K562 (cell line): Measurements from ENCODE around the gene LMCD1. TPM values are rescaled to one million over a fixed set of nuclear protein-coding genes. Genes with fewer than 3 reads are reported as not detected.

Experiments
- ATAC-seq: fragments of 200-7000 bp; cut with Tn5 transposase; 3 replicates; pipeline ENCODE4 v1.9.1; 2020; ENCODE audit warnings: moderate library complexity
- BruUV-seq: library from RNA; stranded (reverse); fragments of 400-500 nt; replicated peaks from 2 replicates; lab custom pipeline; 2021; lab: Mats Ljungman, UMichigan
- CTCF ChIA-PET: fragments of 300-600 bp; formaldehyde crosslinking; extraction: SDS; loops from one replicate; lab custom pipeline; 2021; ENCODE audit warnings: low intra/inter-chr PET ratio; lab: Yijun Ruan, JAX
- POLR2A ChIA-PET: fragments of 300-600, 350-650 bp; sonication (Branson Sonifier 250); formaldehyde crosslinking; extraction: SDS; loops from one replicate; lab custom pipeline; 2021; ENCODE audit warnings: antibody characterized with exemption, inconsistent platforms; lab: Yijun Ruan, JAX
- DNase-seq, 4 experiments: peaks; one replicate each; pipeline versions ENCODE4 v3.0.0 to v3.0.0-alpha.2; 2011 to 2018; ENCODE audit warnings: low spot score in 3 of 4, mixed read lengths in 3 of 4; ENCODE audit errors: extremely low read depth in 1 of 4
- FAIRE-seq: peaks from 2 replicates; lab custom pipeline; 2011; peaks lifted over from hg19 to GRCh38; lab: Jason Lieb, UNC
- H2AFZ ChIP-seq: 2 replicates; pipeline ENCODE4 v1.6.0; 2011; ENCODE audit warnings: low read depth, low read length, control low read depth, inconsistent platforms
- H3K27ac ChIP-seq: fragments of 200-600 bp; 3 replicates; pipeline ENCODE4 v1.8.0; 2011; ENCODE audit warnings: low read depth, mild to moderate bottlenecking, control low read depth, inconsistent platforms, low read length, moderate library complexity, mixed read lengths; ENCODE audit errors: extremely low read depth
- H3K27me3 ChIP-seq, 2 experiments: fragments of 300-600 bp in 1 of 2; 2 replicates in 1 of 2; 3 replicates in 1 of 2; pipeline versions ENCODE4 v1.6.0 to v1.8.0; 2011; ENCODE audit warnings: inconsistent platforms in 2 of 2, low read length in 2 of 2, mild to moderate bottlenecking in 1 of 2, mixed read lengths in 1 of 2, moderate library complexity in 1 of 2; ENCODE audit not compliant: control insufficient read depth in 2 of 2, insufficient read depth in 2 of 2
- H3K36me3 ChIP-seq: fragments of 300-600 bp; 3 replicates; pipeline ENCODE4 v1.8.0; 2011; ENCODE audit warnings: mild to moderate bottlenecking, low read length, inconsistent platforms; ENCODE audit not compliant: control insufficient read depth, insufficient read depth
- H3K4me1 ChIP-seq, 2 experiments: fragments of 200-600 bp in 1 of 2; replicated peaks in 1 of 2; 2 replicates in 1 of 2; 3 replicates in 1 of 2; pipeline versions ENCODE4 v1.5.1 to v1.8.0; 2011; ENCODE audit warnings: inconsistent platforms in 2 of 2, low read length in 2 of 2, mild to moderate bottlenecking in 1 of 2, mixed read lengths in 1 of 2, moderate library complexity in 1 of 2; ENCODE audit not compliant: control insufficient read depth in 2 of 2, insufficient read depth in 2 of 2
- H3K4me2 ChIP-seq: 2 replicates; pipeline ENCODE4 v1.6.1; 2011; ENCODE audit warnings: low read length, control low read depth, inconsistent platforms, mixed read lengths; ENCODE audit not compliant: insufficient read depth
- H3K4me3 ChIP-seq: fragments of 200-600 bp; sonication (generic), shearing (Covaris generic); 2 replicates; pipeline ENCODE4 v1.5.1; 2016; ENCODE audit warnings: control low read depth, inconsistent platforms
- H3K79me2 ChIP-seq: fragments of 200-600 bp; 3 replicates; pipeline ENCODE4 v1.8.0; 2011; ENCODE audit warnings: low read length, inconsistent platforms; ENCODE audit not compliant: control insufficient read depth, insufficient read depth
- H3K9ac ChIP-seq, 2 experiments: 2 replicates each; pipeline versions ENCODE4 v1.6.0 to v1.6.1; 2011; ENCODE audit warnings: low read depth in 2 of 2, low read length in 2 of 2, control low read depth in 1 of 2, inconsistent platforms in 1 of 2, mild to moderate bottlenecking in 1 of 2, mixed read lengths in 1 of 2; ENCODE audit not compliant: insufficient read depth in 1 of 2
- H3K9me1 ChIP-seq: one replicate; pipeline ENCODE4 v1.6.0; 2011; ENCODE audit warnings: inconsistent platforms, mild to moderate bottlenecking, low read length, moderate library complexity; ENCODE audit not compliant: control insufficient read depth, insufficient read depth
- H3K9me3 ChIP-seq: replicated peaks from 2 replicates; pipeline ENCODE4 v1.5.1; 2011; ENCODE audit warnings: low read depth, low read length, inconsistent platforms; ENCODE audit not compliant: control insufficient read depth, insufficient read depth
- H4K20me1 ChIP-seq: replicated peaks from 2 replicates; pipeline ENCODE4 v1.6.1; 2011; ENCODE audit warnings: low read length, inconsistent platforms, mixed read lengths; ENCODE audit not compliant: control insufficient read depth, insufficient read depth
- CBX5 ChIP-seq: IDR thresholded peaks from 2 replicates; pipeline ENCODE4 v1.6.1; 2014; ENCODE audit warnings: low read depth, borderline replicate concordance
- FOXA1 ChIP-seq: fragments of 450-650 bp; IDR thresholded peaks from 2 replicates; pipeline ENCODE4 v1.6.1; 2016; ENCODE audit warnings: mild to moderate bottlenecking, borderline replicate concordance
- GABPB2 ChIP-seq: fragments of 250-450 bp; sonication (Bioruptor Pico); conservative IDR thresholded peaks from 2 replicates; pipeline ENCODE4 v1.5.1; 2021; ENCODE audit warnings: mild to moderate bottlenecking
- HNRNPH1 ChIP-seq: fragments of 200-400 bp; formaldehyde crosslinking; optimal IDR thresholded peaks from 2 replicates; pipeline ENCODE3; 2017; ENCODE audit warnings: low read depth, mild to moderate bottlenecking, low read length, moderate library complexity
- LEF1 ChIP-seq: fragments of 450-650 bp; IDR thresholded peaks from 2 replicates; pipeline ENCODE4 v1.6.1; 2016; ENCODE audit warnings: mild to moderate bottlenecking
- MXI1 ChIP-seq: IDR thresholded peaks from 2 replicates; pipeline ENCODE4 v1.6.1; 2011; ENCODE audit warnings: low read depth, mild to moderate bottlenecking, improper control_type of control experiment, low read length
- NCOA2 ChIP-seq, 2 experiments: fragments of 450-650 bp; IDR thresholded peaks; 2 replicates each; pipeline ENCODE4 v1.6.1; 2018; ENCODE audit warnings: mild to moderate bottlenecking in 2 of 2, moderate library complexity in 1 of 2; ENCODE audit not compliant: partially characterized antibody in 2 of 2
- SIN3B ChIP-seq: fragments of 450-650 bp; IDR thresholded peaks from 2 replicates; pipeline ENCODE4 v1.6.1; 2017; ENCODE audit warnings: low read depth, mild to moderate bottlenecking, moderate library complexity
- SMAD1 ChIP-seq: fragments of 150-350 bp; IDR thresholded peaks from 2 replicates; pipeline ENCODE4 v1.6.1; 2014; ENCODE audit warnings: low read length, low read depth; ENCODE audit not compliant: partially characterized antibody
- SP2 ChIP-seq: IDR thresholded peaks from 2 replicates; pipeline ENCODE4 v1.6.1; 2011; ENCODE audit warnings: mild to moderate bottlenecking, low read depth, low read length, moderate library complexity; ENCODE audit not compliant: poor library complexity, severe bottlenecking; ENCODE audit errors: extremely low read depth
- TBP ChIP-seq: optimal IDR thresholded peaks from 2 replicates; pipeline ENCODE3; 2011; ENCODE audit warnings: low read depth, low read length, improper control_type of control experiment
- TFAP4 ChIP-seq: sonication (generic); formaldehyde crosslinking; IDR thresholded peaks from 2 replicates; pipeline ENCODE4 v1.8.0; 2022; ENCODE audit warnings: missing genetic modification reagents, mild to moderate bottlenecking, moderate library complexity, borderline replicate concordance
- TGIF2 ChIP-seq: sonication (generic); formaldehyde crosslinking; IDR thresholded peaks from 2 replicates; pipeline ENCODE4 v1.8.1; 2022; ENCODE audit warnings: mild to moderate bottlenecking, missing genetic modification reagents, moderate library complexity
- ZBTB8A ChIP-seq: fragments of 450-650 bp; IDR thresholded peaks from 2 replicates; pipeline ENCODE4 v1.6.1; 2018; ENCODE audit warnings: mild to moderate bottlenecking, moderate library complexity; ENCODE audit not compliant: partially characterized antibody
- ZNF212 ChIP-seq: fragments of 450-650 bp; formaldehyde crosslinking; IDR thresholded peaks from 2 replicates; pipeline ENCODE4 v1.4.0; 2020; ENCODE audit warnings: mild to moderate bottlenecking
- ZNF695 ChIP-seq: fragments of 450-650 bp; formaldehyde crosslinking; IDR thresholded peaks from 2 replicates; pipeline ENCODE4 v1.4.0; 2020; ENCODE audit warnings: mild to moderate bottlenecking, moderate library complexity
- ZNF696 ChIP-seq: fragments of 250-450 bp; sonication (Bioruptor Pico); conservative IDR thresholded peaks from 2 replicates; pipeline ENCODE4 v1.4.0; 2020; ENCODE audit warnings: mild to moderate bottlenecking, moderate library complexity
- ZNF699 ChIP-seq: fragments of 250-450 bp; sonication (Bioruptor Pico); IDR thresholded peaks from 2 replicates; pipeline ENCODE4 v1.8.0; 2021; ENCODE audit warnings: mild to moderate bottlenecking, moderate library complexity; ENCODE audit not compliant: insufficient replicate concordance
- WGBS: fragments of 100-300 bp; shearing (Covaris generic); methylation state at CpG from one replicate; pipeline ENCODE4 v1.1.6; 2016; ENCODE audit warnings: low coverage, mixed read lengths; ENCODE audit not compliant: insufficient coverage; ENCODE audit errors: missing lambda C conversion rate; 5-methylcytosine and 5-hydroxymethylcytosine counted together
- in situ Hi-C: fragments of 300-500 bp; cut with MboI; formaldehyde crosslinking; loops from 4 replicates; pipeline ENCODE4 v1.15.0; 2018; ENCODE audit warnings: inconsistent platforms, mixed read lengths
- intact Hi-C: fragments of 100-400 bp; cut with micrococcal nuclease; formaldehyde crosslinking; loops from 2 replicates; pipeline ENCODE4 v1.14.2; 2022
- polyA plus RNA-seq, 8 experiments: library from polyadenylated mRNA; depleted of rRNA in 4 of 8; stranded (reverse) in 5 of 8; unstranded in 3 of 8; fragments of >200 nt; fragmentation: Nextera tagmentation in 2 of 8; fragmentation: Illumina TruSeq in 1 of 8; extraction: Ambion mirVana in 2 of 8; extraction: Trizol in 1 of 8; gene quantifications; 2 replicates each; pipeline versions ENCODE4 v1.2.1 to v1.2.3, GENCODE V29; 2011 to 2014; ENCODE audit warnings: inconsistent platforms in 1 of 8, missing spikeins in 1 of 8
- total RNA-seq, 7 experiments: library from RNA; depleted of rRNA in 6 of 7; stranded (reverse); fragments of >200 nt in 6 of 7; fragmentation: Illumina TruSeq in 2 of 7; extraction: Trizol in 2 of 7; gene quantifications; 2 replicates each; pipeline versions ENCODE4 v1.2.1 to v1.2.3, GENCODE V29; 2011 to 2021; ENCODE audit warnings: low replicate concordance in 1 of 7
- TF ChIP-seq, protein P1 (sequence below): sonication (generic); formaldehyde crosslinking; IDR thresholded peaks from 2 replicates; pipeline ENCODE4 v1.8.0; 2023; ENCODE audit warnings: mild to moderate bottlenecking, missing genetic modification reagents

LMCD1 gene
- total and polyA plus RNA-seq, 9 of the 15 experiments (the other 6 are each of a cell fraction or from before 2014, with no cell fraction given), result 0.60 TPM; not detected in 8

DNA sequence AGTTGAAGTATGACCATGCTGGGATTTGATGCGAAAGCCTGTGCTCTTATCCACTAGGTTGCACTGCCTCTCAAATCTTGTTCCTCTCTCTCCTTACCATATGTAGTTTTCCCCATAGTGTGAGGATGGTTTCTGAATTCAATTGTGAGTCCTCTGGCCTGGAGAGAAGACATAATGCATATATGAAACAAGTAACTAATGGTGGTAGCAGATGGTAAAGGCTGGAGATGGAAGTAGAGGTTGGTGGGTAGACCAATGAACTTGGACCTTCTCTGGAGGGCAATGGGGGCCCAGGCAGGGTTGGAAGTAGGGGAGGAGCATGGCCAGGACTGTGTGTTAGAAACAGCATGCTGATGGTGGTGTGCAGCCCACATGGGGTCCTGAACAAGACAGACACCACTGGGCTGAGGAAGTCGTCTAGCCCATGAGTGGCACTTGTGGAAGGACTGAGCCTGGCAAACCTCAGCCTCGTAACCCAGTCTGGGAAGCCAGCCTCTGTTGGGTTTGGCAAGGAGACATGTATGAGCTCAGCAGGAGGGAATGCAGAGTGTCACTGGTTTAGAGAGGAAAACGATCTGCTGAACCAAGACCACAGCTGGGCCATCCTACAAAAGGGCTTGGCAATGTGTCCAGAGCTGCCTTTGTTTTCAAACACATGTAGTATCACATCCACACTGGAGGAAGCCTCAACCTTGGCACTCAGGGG, 18.5 kb upstream of the LMCD1 start:
- no peak for TF ChIP-seq TGIF2 (CRISPR knock-in tag)
- TF ChIP-seq NCOA2 (IDR thresholded peaks at IDR 0.05; ENCODE audit: partially characterized antibody in 2 of 2), result no peak
- TF ChIP-seq, protein P1, sequence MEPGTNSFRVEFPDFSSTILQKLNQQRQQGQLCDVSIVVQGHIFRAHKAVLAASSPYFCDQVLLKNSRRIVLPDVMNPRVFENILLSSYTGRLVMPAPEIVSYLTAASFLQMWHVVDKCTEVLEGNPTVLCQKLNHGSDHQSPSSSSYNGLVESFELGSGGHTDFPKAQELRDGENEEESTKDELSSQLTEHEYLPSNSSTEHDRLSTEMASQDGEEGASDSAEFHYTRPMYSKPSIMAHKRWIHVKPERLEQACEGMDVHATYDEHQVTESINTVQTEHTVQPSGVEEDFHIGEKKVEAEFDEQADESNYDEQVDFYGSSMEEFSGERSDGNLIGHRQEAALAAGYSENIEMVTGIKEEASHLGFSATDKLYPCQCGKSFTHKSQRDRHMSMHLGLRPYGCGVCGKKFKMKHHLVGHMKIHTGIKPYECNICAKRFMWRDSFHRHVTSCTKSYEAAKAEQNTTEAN (CRISPR knock-in tag), result no peak
- no peak for TF ChIP-seq ZNF696 (CRISPR knock-in tag)
- TF ChIP-seq MXI1, result no peak
- no peak for TF ChIP-seq TBP
- no peak for TF ChIP-seq SMAD1
- TF ChIP-seq ZBTB8A, result no peak
- TF ChIP-seq ZNF699 (CRISPR knock-in tag), result no peak
- TF ChIP-seq HNRNPH1, result no peak
- no peak for TF ChIP-seq GABPB2
- TF ChIP-seq ZNF695, result no peak
- no peak for TF ChIP-seq SIN3B
- TF ChIP-seq CBX5, result no peak
- TF ChIP-seq LEF1, result no peak
- no peak for TF ChIP-seq FOXA1
- no peak for TF ChIP-seq SP2
- no peak for TF ChIP-seq ZNF212 (CRISPR knock-in tag)
- TF ChIP-seq TFAP4 (CRISPR knock-in tag), result no peak
- no peak overlapping the region for H3K4me2 ChIP-seq
- FAIRE-seq (no peak), ATAC-seq (no peak), DNase-seq (no peak)
- in situ Hi-C loops, result no loop called here
- no peaks in the 10 kb centered on the region for H3K36me3 ChIP-seq
- POLR2A ChIA-PET, result interaction anchor here (1.0 to 1.2 kb wide), 2 partner anchors 10 to 11 kb away, joined by 3 read pairs; no protein-coding TSS in a partner anchor
- H3K4me1 ChIP-seq, result no peaks in the 10 kb centered on the region
- no peak overlapping the region for H3K4me3 ChIP-seq
- CTCF ChIA-PET, result no interaction called here
- no TSS peak for BruUV-seq
- no peaks in the 10 kb centered on the region for H3K9me3 ChIP-seq
- no peak overlapping the region for H2AFZ ChIP-seq
- no peak overlapping the region for H3K9ac ChIP-seq
- H3K79me2 ChIP-seq, result no peaks in the 10 kb centered on the region
- 3% methylated on average over 4 of the region's 4 CpGs for WGBS
- no peaks in the 10 kb centered on the region for H3K27me3 ChIP-seq
- no peaks in the 10 kb centered on the region for H3K9me1 ChIP-seq
- intact Hi-C loops, result no loop called here
- no peak overlapping the region for H3K27ac ChIP-seq
- H4K20me1 ChIP-seq, result no peaks in the 10 kb centered on the region
